Fibroblast of pulmonary artery (primary cell): ENCODE results near the gene STOML1.
"Not testable (repeated sequence)": the region's sequence is repeated elsewhere in the genome, so short reads cannot be mapped to it uniquely, and the experiment has no call there.

Experiments
- DNase-seq: peaks from one replicate; pipeline ENCODE4 v3.0.0-alpha.2; 2010; ENCODE audit warnings: low read depth
- H3K4me3 ChIP-seq: replicated peaks from 2 replicates; pipeline ENCODE4 v1.5.1; 2011; ENCODE audit warnings: low read depth, mild to moderate bottlenecking, control low read depth, low read length, moderate library complexity
- CTCF ChIP-seq: IDR thresholded peaks from 2 replicates; pipeline ENCODE4 v1.5.1; 2011; ENCODE audit warnings: mild to moderate bottlenecking, control low read depth, low read length, inconsistent platforms; ENCODE audit errors: missing control alignments

STOML1 gene

GRCh38 chr15:73941044-73941443, 51.1 kb downstream of the STOML1 start:
- TF ChIP-seq CTCF: no peak
- H3K4me3 ChIP-seq: no peak overlapping the region
- peak; percentile 91 for DNase-seq

- no peak for TF ChIP-seq CTCF
- DNase-seq: no peak
- no peak overlapping the region for H3K4me3 ChIP-seq
Measured at GRCh38 chr15:73940061-73940981, 51.8 kb downstream of the STOML1 start.

- no peak for DNase-seq
- no peak for TF ChIP-seq CTCF
- H3K4me3 ChIP-seq: no peak overlapping the region
Measured at GRCh38 chr15:73939138-73939537, 53.0 kb downstream of the STOML1 start.

GRCh38 chr15:73938516-73938915, 53.6 kb downstream of the STOML1 start:
- DNase-seq: not testable (repeated sequence)

GRCh38 chr15:73937726-73938125, 54.4 kb downstream of the STOML1 start:
- no peak for DNase-seq
- H3K4me3 ChIP-seq: no peak overlapping the region
- TF ChIP-seq CTCF: no peak

More at GRCh38 chr15:73938516-73938915, 53.6 kb downstream of the STOML1 start:
- not testable (repeated sequence) for H3K4me3 ChIP-seq

GRCh38 chr15:73937296-73937695, 54.8 kb downstream of the STOML1 start:
- no peak overlapping the region for H3K4me3 ChIP-seq
- DNase-seq: no peak
- no peak for TF ChIP-seq CTCF

GRCh38 chr15:73936588-73937290, 55.4 kb downstream of the STOML1 start:
- no peak for TF ChIP-seq CTCF
- DNase-seq: no peak
- H3K4me3 ChIP-seq: no peak overlapping the region
